ENCODE measurements around the gene AKAP13. TPM values are rescaled to one million over a fixed set of nuclear protein-coding genes. Genes with fewer than 3 reads are reported as not detected.

AKAP13 gene
- total RNA-seq, 1 experiment from 2014 or later, result 47.3 TPM

GRCh38 chr15:85625166-85625830 is 244.9 kb downstream of the AKAP13 start:
- Histone ChIP-seq H3K27ac (ENCODE audit: insufficient read length, low read depth, low read length) (no peak overlapping the region), H3K79me2 (ENCODE audit: insufficient read depth, low read length) (0 out of 2 replicates have a peak, but pooled peaks cover 2% of the 10 kb centered on the region)

More at GRCh38 chr15:85625166-85625830, 244.9 kb downstream of the AKAP13 start:
- DNase-seq, result no peak
- Histone ChIP-seq H3T11ph (ENCODE audit: low read length) (no peak overlapping the region), H3K9ac (ENCODE audit: extremely low read depth, insufficient read length, low read length) (no peak overlapping the region), H2AFZ (ENCODE audit: low read length) (no peak overlapping the region), H2BK5ac (ENCODE audit: insufficient read length, low read length) (no peak overlapping the region), H4K20me1 (ENCODE audit: control insufficient read depth, insufficient read depth, insufficient read length) (no peaks in the 10 kb centered on the region), H3K4ac (ENCODE audit: low read depth, low read length) (no peak overlapping the region), H4K5ac (ENCODE audit: insufficient read length, low read depth, low read length) (no peak overlapping the region), H3K56ac (ENCODE audit: insufficient read length, low read depth, low read length) (no peak overlapping the region), H3K4me2 (ENCODE audit: insufficient read depth, insufficient read length, low read length) (no peak overlapping the region), H3K23me2 (ENCODE audit: insufficient read length, low read depth, low read length, poor library complexity, severe bottlenecking) (no peaks in the 10 kb centered on the region), H3K79me1 (ENCODE audit: insufficient read depth, low read depth, low read length, poor library complexity, severe bottlenecking) (no peaks in the 10 kb centered on the region), H4K91ac (ENCODE audit: insufficient read length, low read depth, low read length) (no peak overlapping the region), H2AK5ac (ENCODE audit: insufficient read length, low read length) (no peak overlapping the region), H2BK15ac (ENCODE audit: low read depth, low read length) (no peak overlapping the region), H3K14ac (ENCODE audit: insufficient read depth, low read length) (no peak overlapping the region), H3K18ac (ENCODE audit: insufficient read length, low read depth, low read length) (no peak overlapping the region), H3K27me3 (ENCODE audit: insufficient read depth, low read length) (no peaks in the 10 kb centered on the region), H4K8ac (replicated peaks; ENCODE audit: insufficient read length, low read depth, low read length) (no peak overlapping the region), H2BK20ac (ENCODE audit: low read depth, low read length, poor library complexity, severe bottlenecking) (no peak overlapping the region), H3K23ac (ENCODE audit: insufficient read length, low read depth, low read length) (no peak overlapping the region), H3K9me3 (ENCODE audit: control insufficient read depth, low read depth, low read length) (no peaks in the 10 kb centered on the region), H2BK12ac (ENCODE audit: insufficient read length, low read depth, low read length) (no peak overlapping the region), H2BK120ac (ENCODE audit: low read depth, low read length, poor library complexity, severe bottlenecking) (no peak overlapping the region), H3K4me1 (ENCODE audit: insufficient read depth, low read length) (0 out of 2 replicates have a peak, but pooled peaks cover 2% of the 10 kb centered on the region)
- no CpG with 5 or more reads among the region's 7 CpGs for WGBS (ENCODE audit: extremely low coverage, insufficient read length, low lambda C conversion rate)
- no peaks in the 10 kb centered on the region for H3K9me3 Mint-ChIP-seq
- no peaks in the 10 kb centered on the region for H3K27me3 Mint-ChIP-seq (ENCODE audit: low read depth)
- H3K4me1 Mint-ChIP-seq, result peaks cover 3 to 5% of the 10 kb centered on the region in 2 experiments; a peak in 3 of 4 replicates
- H3K4me3 Mint-ChIP-seq, result no peak overlapping the region
- no peaks in the 10 kb centered on the region; a peak in 1 of 7 replicates for H3K36me3 Mint-ChIP-seq (ENCODE audit: insufficient read depth in 1 of 3, low read depth in 3 of 3)
- no peak overlapping the region for H3K27ac Mint-ChIP-seq
- TF ChIP-seq, protein P1, sequence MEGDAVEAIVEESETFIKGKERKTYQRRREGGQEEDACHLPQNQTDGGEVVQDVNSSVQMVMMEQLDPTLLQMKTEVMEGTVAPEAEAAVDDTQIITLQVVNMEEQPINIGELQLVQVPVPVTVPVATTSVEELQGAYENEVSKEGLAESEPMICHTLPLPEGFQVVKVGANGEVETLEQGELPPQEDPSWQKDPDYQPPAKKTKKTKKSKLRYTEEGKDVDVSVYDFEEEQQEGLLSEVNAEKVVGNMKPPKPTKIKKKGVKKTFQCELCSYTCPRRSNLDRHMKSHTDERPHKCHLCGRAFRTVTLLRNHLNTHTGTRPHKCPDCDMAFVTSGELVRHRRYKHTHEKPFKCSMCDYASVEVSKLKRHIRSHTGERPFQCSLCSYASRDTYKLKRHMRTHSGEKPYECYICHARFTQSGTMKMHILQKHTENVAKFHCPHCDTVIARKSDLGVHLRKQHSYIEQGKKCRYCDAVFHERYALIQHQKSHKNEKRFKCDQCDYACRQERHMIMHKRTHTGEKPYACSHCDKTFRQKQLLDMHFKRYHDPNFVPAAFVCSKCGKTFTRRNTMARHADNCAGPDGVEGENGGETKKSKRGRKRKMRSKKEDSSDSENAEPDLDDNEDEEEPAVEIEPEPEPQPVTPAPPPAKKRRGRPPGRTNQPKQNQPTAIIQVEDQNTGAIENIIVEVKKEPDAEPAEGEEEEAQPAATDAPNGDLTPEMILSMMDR (conservative IDR thresholded peaks at IDR 0.05), result no peak
